Measurements from ENCODE around the gene PRDM11. TPM values are rescaled to one million over a fixed set of nuclear protein-coding genes. Genes with fewer than 3 reads are reported as not detected.

Gene PRDM11
- 1 to 10 TPM; 3.7 to 6.9 TPM for total RNA-seq
- 1 to 10 TPM in 1 of 2 donors, under 1 TPM in 1; 0.64 to 1.9 TPM for polyA plus RNA-seq

DNA sequence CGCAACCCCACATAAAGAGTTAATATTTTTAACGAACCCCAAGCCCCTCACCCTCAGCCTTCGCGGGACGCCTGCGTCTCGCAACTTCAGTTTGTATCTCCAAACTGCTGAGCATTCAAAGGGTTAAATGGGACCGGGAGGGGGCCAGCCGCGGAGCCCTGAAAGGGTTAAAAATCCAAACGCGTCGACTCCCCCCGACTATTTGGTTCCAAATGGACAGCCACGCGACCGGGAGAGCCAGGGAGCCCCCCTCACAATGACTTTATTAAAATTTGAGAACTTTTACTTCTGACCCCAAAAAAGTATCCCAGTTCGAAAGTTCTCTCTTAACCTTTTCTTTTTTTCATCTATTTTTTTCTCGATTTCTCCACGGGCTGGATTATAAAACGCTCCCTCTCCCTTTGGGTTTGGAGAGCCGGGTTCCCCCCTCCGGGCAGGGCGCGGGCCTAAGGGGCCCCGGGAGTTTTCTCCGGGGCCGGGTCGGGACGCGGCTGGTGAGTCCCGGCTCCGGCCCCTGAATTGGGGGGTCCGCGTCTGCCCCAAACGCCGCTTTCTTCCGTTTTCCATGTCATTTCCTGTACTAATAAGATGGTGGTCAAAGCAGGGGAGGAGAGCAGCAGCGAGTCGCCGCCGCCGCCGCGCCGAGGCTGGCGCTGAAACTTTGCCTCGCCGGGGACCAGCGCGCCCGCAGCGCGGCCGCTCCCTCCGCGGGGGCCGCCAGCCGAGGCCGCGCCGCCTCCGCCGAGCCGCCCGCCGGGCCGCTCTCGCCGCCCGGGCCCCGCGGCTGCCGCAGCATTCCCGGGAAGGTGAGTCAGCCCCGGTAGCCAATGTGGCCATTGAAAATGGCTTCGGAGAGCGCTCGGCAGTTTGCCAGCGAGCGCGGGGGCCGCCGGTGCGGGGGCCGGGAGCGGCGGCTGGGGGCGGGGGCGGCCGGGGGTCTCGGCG, at the start of gene PRDM11:
Gene PRDM11 (plus strand): TSS at position 568 of the 945 bp plus-strand sequence. CDS start 35,128 bp downstream, outside the sequence.
- no peaks in the 10 kb centered on the region for H3K36me3 ChIP-seq (ENCODE audit: control insufficient read depth in 4 of 4, insufficient read depth in 3 of 4, low read depth in 1 of 4, low read length in 3 of 4)
- H3K9me3 ChIP-seq (ENCODE audit: control insufficient read depth in 4 of 4, low read length in 3 of 4), result no peaks in the 10 kb centered on the region
- WGBS, result 1% methylated on average over 93 of the region's 93 CpGs
- H3K4me1 ChIP-seq (ENCODE audit: control insufficient read depth in 4 of 4, insufficient read depth in 4 of 4, low read length in 3 of 4), result peaks cover 5 to 22% (median 16%) of the 10 kb centered on the region in 4 donors
- no peaks in the 10 kb centered on the region for H3K27me3 ChIP-seq (ENCODE audit: control insufficient read depth in 4 of 4, insufficient read depth in 4 of 4, low read length in 3 of 4)
- H3K9ac ChIP-seq (ENCODE audit: low read depth in 1 of 2, low read length in 2 of 2), result peak within 1 kb of the TSS; percentile 76 to 90
- peak within 1 kb of the TSS; percentile 93 for H3K27ac ChIP-seq (ENCODE audit: low read depth in 1 of 2, low read length in 2 of 2)
- TF ChIP-seq, protein P1, sequence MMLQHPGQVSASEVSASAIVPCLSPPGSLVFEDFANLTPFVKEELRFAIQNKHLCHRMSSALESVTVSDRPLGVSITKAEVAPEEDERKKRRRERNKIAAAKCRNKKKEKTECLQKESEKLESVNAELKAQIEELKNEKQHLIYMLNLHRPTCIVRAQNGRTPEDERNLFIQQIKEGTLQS (IDR thresholded peaks at IDR 0.05), result peak; percentile 15
- TF ChIP-seq FOXA2 (IDR thresholded peaks at IDR 0.05) (no peak), YY1 (IDR thresholded peaks at IDR 0.05) (peak; percentile 74)
- DNase-seq (ENCODE audit: low spot score), result peak; percentile 54
- peak within 1 kb of the TSS; percentile 78 to 82 (median 79) for H3K4me3 ChIP-seq (ENCODE audit: low read depth in 1 of 3, low read length in 3 of 3)

DNA sequence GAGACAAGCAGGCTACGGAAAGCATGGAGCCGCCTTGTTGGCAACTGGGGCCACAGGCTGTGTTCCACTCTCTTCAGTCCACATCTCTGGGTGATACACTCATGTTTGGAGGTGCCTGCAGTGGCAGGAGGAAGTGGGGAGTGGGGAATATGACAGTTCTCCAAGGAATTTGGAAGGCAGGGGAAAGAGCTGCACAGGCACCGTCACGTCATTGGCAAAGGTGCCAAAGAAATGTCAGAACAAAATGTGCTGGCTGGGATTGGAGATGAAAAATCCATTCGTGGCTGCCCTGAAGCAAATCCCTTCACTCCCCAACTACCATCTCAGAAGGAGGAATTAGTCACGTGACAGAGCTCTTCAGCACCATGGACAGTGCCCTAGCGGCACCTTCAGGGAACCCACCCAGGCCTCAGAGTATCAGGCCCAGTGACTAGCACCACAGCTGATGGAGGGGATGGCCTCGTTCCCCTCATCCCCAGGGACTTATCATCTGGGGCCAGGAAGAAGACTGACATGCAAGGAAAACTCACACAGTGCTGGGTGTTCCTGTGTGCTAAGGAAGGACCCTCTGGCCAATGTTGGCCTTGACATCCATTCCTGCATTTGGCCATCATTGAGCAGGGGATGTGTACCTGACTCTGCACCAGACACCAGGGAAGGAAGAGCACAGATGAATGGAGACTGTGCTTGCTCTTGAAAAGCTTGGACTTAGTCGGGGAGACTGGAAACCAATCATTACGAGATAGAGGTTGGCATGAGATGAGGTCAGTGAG, 48.5 kb upstream of the PRDM11 start:
- H3K27me3 ChIP-seq (ENCODE audit: control insufficient read depth in 4 of 4, insufficient read depth in 4 of 4, low read length in 3 of 4), result peaks cover 0 to 3% (median 0%) of the 10 kb centered on the region in 4 donors
- no peaks in the 10 kb centered on the region for H3K36me3 ChIP-seq (ENCODE audit: control insufficient read depth in 4 of 4, insufficient read depth in 3 of 4, low read depth in 1 of 4, low read length in 3 of 4)
- H3K4me1 ChIP-seq (ENCODE audit: control insufficient read depth in 4 of 4, insufficient read depth in 4 of 4, low read length in 3 of 4), result no peaks in the 10 kb centered on the region
- no peak overlapping the region for H3K27ac ChIP-seq (ENCODE audit: low read depth in 1 of 2, low read length in 2 of 2)
- no peaks in the 10 kb centered on the region for H3K9me3 ChIP-seq (ENCODE audit: control insufficient read depth in 4 of 4, low read length in 3 of 4)
- H3K9ac ChIP-seq (ENCODE audit: low read depth in 1 of 2, low read length in 2 of 2), result no peak overlapping the region
- peak; percentile 66 for DNase-seq (ENCODE audit: low spot score)
- no peak overlapping the region for H3K4me3 ChIP-seq (ENCODE audit: low read depth in 1 of 3, low read length in 3 of 3)
- TF ChIP-seq, protein P2, sequence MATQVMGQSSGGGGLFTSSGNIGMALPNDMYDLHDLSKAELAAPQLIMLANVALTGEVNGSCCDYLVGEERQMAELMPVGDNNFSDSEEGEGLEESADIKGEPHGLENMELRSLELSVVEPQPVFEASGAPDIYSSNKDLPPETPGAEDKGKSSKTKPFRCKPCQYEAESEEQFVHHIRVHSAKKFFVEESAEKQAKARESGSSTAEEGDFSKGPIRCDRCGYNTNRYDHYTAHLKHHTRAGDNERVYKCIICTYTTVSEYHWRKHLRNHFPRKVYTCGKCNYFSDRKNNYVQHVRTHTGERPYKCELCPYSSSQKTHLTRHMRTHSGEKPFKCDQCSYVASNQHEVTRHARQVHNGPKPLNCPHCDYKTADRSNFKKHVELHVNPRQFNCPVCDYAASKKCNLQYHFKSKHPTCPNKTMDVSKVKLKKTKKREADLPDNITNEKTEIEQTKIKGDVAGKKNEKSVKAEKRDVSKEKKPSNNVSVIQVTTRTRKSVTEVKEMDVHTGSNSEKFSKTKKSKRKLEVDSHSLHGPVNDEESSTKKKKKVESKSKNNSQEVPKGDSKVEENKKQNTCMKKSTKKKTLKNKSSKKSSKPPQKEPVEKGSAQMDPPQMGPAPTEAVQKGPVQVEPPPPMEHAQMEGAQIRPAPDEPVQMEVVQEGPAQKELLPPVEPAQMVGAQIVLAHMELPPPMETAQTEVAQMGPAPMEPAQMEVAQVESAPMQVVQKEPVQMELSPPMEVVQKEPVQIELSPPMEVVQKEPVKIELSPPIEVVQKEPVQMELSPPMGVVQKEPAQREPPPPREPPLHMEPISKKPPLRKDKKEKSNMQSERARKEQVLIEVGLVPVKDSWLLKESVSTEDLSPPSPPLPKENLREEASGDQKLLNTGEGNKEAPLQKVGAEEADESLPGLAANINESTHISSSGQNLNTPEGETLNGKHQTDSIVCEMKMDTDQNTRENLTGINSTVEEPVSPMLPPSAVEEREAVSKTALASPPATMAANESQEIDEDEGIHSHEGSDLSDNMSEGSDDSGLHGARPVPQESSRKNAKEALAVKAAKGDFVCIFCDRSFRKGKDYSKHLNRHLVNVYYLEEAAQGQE (IDR thresholded peaks at IDR 0.05), result peak; percentile 99
- TF ChIP-seq, protein P3, sequence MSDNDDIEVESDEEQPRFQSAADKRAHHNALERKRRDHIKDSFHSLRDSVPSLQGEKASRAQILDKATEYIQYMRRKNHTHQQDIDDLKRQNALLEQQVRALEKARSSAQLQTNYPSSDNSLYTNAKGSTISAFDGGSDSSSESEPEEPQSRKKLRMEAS (IDR thresholded peaks at IDR 0.05), result no peak
- 36% methylated on average over 10 of the region's 10 CpGs for WGBS

DNA sequence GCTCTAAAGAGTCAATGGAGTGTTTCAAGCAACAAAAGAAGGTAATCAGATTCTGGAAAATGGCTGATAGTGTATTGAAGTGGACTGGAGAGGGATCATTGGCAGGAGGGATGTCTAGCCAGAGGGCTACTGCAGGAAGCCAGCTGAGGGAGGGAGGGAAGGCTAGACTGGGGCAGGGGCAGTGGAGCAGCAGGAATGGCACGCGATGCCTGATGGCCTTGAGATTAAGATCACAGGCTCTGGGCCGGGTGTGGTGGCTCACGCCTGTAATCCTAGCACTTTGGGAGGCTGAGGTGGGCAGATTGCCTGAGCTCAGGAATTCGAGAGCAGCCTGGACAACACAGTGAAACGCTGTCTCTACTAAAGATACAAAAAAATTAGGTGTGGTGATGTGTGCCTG, 47.5 kb upstream of the PRDM11 start:
- Histone ChIP-seq H3K36me3 (ENCODE audit: control insufficient read depth in 4 of 4, insufficient read depth in 3 of 4, low read depth in 1 of 4, low read length in 3 of 4) (no peaks in the 10 kb centered on the region), H3K27me3 (ENCODE audit: control insufficient read depth in 4 of 4, insufficient read depth in 4 of 4, low read length in 3 of 4) (peaks cover 0 to 3% (median 0%) of the 10 kb centered on the region in 4 donors), H3K4me3 (ENCODE audit: low read depth in 1 of 3, low read length in 3 of 3) (no peak overlapping the region), H3K4me1 (ENCODE audit: control insufficient read depth in 4 of 4, insufficient read depth in 4 of 4, low read length in 3 of 4) (no peaks in the 10 kb centered on the region), H3K9me3 (ENCODE audit: control insufficient read depth in 4 of 4, low read length in 3 of 4) (no peaks in the 10 kb centered on the region), H3K27ac (ENCODE audit: low read depth in 1 of 2, low read length in 2 of 2) (no peak overlapping the region), H3K9ac (ENCODE audit: low read depth in 1 of 2, low read length in 2 of 2) (no peak overlapping the region)
- no peak for DNase-seq (ENCODE audit: low spot score)
- 77% methylated on average over 6 of the region's 6 CpGs for WGBS
- TF ChIP-seq, protein P2 (IDR thresholded peaks at IDR 0.05), result no peak
- TF ChIP-seq RAD21 (IDR thresholded peaks at IDR 0.05) (no peak), RXRA (IDR thresholded peaks at IDR 0.05) (no peak), SP1 (IDR thresholded peaks at IDR 0.05) (no peak), JUND (IDR thresholded peaks at IDR 0.05) (no peak), TAF1 (conservative IDR thresholded peaks at IDR 0.05) (no peak), GABPA (IDR thresholded peaks at IDR 0.05 in 1 of 2, conservative IDR thresholded peaks at IDR 0.05 in 1 of 2) (no peak)
- TF ChIP-seq, protein P4, sequence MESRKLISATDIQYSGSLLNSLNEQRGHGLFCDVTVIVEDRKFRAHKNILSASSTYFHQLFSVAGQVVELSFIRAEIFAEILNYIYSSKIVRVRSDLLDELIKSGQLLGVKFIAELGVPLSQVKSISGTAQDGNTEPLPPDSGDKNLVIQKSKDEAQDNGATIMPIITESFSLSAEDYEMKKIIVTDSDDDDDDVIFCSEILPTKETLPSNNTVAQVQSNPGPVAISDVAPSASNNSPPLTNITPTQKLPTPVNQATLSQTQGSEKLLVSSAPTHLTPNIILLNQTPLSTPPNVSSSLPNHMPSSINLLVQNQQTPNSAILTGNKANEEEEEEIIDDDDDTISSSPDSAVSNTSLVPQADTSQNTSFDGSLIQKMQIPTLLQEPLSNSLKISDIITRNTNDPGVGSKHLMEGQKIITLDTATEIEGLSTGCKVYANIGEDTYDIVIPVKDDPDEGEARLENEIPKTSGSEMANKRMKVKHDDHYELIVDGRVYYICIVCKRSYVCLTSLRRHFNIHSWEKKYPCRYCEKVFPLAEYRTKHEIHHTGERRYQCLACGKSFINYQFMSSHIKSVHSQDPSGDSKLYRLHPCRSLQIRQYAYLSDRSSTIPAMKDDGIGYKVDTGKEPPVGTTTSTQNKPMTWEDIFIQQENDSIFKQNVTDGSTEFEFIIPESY (IDR thresholded peaks at IDR 0.05), result no peak
- TF ChIP-seq, protein P1 (IDR thresholded peaks at IDR 0.05), result no peak

Data from liver (tissue), 9 donors.